ENCODE results near the gene NR1I3.
"Not testable (repeated sequence)": the region's sequence is repeated elsewhere in the genome, so short reads cannot be mapped to it uniquely, and the experiment has no call there.

The NR1I3 gene

DNA sequence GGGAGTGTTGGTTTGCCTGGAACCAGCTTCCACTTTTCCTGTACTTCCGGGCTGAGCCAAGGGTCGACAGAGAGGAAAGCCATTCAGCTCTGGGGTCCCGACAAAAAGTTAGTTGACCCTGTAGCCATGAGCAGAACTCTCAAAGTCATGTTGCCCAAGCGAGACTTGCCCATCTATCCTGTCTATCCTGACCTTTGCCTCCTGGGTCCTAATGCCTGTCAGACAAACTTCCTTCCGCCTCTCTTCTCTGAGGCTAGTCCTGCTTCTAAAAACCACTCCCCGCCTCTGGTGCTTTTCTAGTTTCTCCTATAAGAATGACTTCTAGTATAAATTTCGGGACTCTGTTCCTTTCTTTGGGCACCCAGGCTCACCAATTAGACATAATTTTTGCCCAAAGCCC lies 12.8 kb upstream of the NR1I3 start:
- no peak for DNase-seq (ENCODE audit: low spot score)

DNA sequence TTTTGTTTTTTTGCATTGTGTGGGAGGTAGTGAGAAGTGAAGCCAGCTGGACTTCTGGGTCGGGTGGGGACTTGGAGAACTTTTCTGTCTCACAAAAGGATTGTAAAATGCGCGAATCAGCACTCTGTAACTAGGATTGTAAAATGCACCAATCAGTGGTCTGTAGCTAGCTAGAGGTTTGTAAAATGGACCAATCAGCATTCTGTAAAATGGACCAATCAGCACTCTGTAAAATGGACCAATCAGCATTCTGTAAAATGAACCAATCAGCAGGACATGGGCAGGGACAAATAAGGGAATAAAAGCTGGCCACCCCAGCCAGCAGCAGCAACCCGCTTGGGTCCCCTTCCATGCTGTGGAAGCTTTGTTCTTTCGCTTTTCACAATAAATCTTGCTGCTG lies 12.1 kb upstream of the NR1I3 start:
- not testable (repeated sequence) for DNase-seq (ENCODE audit: low spot score)

DNA sequence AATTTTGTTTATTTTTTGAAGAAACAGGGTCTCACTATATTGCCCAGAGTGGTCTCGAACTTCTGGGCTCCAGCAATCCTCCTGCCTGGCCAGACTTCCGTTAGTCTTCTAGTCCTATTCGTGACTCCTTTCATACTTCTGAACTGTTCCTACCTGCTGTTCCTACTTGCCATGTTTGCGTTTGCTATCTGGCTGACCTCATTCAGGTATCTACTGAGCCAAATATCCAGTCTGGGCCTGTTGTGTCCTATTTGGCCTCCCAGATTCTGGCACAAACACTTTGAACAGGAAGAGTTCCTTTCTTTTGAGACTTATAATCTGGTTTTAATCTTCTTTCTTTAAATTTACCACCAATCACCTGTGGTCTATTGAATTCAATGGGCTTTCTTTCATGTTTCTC lies 6.9 kb upstream of the NR1I3 start:
- DNase-seq (ENCODE audit: low spot score) = no peak

DNA sequence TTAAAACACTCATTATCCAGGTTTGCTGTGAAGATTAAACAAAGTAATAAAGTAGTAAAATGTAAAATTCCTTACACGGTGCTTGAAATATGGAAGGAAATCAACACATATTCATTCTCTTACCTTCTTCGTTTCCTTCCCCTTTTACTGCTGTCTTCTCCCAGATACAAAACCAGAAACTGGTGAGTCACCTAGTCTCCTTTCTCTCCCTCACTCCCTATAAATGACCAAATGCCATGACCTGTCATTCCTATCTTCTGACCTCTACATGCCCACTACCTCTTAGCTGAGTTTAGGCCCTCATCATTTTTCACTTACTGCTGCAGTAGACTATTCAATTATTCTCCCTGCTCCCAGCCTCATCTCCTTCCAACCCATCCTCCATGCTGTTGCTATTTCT lies 4.3 kb upstream of the NR1I3 start:
- no peak for DNase-seq (ENCODE audit: low spot score)

DNA sequence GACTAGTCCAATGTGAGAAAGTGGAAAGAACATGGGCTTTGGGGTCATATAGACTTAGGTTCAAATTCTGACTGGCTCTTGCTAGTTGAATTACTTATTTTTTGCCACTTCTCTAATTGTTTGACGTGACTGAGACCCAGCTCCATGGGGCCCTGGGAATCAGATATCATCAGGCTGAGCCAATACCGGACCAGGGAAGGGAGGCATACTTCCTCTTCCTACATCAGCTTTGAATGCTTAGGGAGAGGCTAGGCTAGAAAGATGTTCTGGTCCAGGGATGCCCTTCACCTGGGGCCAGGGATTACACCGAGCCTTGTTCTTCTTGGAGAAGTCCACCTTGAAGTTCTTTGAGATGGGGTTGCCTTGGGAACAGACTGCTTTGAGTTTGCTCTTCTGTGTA lies 3.7 kb upstream of the NR1I3 start:
- no peak for DNase-seq (ENCODE audit: low spot score)

DNA sequence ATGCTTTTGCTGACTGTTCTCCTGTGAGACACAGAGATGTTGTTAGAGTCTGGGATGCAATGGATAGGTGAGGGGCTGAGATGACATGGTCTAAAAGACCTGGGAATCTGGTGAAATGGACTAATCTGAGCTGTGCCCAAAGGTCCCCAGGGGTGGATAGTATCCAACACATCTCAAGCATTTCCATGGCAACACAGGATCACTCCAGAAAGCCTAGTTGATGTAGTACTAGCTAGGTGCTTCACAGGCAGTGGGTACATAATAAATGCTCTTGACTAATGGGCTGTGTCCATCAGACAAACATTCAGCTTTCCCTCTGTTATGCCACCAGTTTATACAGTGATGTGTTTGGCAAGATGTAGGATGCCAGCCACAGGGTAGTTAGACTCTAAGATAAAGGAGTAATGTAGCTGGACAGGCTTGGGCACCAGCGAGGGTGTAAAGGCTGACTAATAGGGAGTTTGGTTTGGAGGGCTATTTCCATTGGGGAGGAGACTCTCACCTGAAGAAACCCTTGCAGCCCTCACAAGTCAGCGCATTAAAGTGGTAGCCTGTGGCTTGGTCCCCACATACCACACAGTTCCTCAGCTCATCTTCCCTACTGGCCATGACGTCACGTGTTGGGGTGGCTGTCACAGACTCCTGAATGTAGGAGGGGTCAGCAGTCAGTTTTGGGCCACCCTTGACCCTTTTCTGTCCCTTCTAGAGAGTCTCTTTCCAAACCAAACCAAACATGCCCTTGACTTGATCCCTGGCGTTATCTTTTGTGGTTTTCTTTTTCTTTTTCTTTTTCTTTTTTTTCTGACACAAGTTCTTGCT lies 1.8 kb downstream of the NR1I3 start:
- DNase-seq (ENCODE audit: low spot score) = no peak

DNA sequence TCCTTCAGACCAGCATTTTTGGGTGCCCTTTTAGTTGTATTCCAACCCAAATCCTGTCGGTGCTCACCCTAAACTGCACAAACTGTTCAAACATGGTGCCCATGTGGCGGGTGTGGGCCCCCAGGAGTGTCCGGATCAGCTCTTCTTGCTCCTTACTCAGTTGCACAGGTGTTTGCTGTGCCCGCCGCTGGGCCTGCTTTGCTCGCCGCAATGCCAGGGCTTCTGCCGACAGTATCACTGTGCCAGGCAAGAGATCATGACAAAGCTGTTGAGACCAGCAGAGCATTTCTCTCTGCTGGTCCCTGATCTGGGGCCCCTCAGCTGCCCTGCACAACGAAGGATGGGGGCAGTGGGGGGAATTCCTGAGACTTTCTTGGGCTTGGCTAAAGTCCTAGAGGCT lies 4.9 kb downstream of the NR1I3 start:
- DNase-seq (ENCODE audit: low spot score) = no peak

DNA sequence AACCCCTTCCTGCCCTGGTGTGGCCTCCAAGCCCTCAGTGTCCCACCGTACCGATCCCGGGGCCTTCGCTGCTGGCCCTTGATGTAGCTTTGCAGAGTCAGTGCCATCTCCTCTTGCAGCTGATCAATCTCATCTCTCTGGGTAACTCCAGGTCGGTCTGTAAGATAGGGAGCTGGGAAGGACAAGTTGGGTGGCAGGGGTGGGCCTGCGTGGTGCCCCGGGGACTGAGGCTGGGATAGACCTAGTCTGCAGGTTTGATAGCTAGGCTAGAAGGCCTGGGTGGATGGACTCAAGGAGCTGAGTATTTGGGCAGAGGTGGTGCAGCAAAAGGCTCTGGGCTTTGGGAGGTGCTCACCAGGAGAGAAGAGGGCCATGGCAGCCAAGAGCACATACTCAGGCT lies 7.2 kb downstream of the NR1I3 start:
- DNase-seq (ENCODE audit: low spot score) = no peak

DNA sequence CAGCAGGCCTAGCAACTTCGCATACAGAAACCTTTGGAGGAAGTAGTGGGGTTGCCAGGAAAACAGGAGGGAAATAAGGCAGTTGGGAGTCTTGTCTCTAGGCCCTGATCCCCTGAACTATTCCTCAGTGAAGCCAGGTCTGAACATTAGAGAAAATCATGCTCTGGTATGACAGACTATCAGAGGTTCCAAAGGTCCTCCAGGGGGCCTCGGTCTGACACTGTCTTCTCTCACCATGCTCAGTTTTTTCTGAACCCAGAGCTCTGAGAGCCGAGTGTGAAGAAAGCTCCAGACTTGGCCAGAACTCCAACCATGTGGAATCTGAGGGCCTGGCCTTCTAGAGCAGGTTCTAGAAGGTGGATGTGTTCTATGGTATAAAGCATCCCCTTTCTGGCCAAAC lies 8.1 kb downstream of the NR1I3 start:
- DNase-seq (ENCODE audit: low spot score) = no peak

DNA sequence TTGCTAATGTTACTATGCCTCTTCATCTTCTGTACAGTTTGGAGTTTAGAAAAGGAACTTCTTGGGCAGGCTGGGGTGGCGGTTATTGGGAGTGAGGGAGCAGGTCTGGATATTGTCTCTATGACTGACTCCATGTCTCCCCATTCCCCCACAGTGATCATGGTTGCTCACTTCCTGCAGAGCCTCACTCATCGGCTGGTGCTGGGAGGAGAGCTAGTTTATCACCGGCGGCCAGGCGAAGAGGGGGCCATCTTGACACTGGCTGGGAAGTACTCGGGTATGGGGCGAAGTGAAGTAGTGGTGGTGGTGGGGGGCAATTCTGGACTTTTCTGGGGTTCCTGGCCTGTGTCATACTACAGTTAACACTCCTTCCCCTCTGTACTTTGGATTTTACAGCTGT lies 10.0 kb downstream of the NR1I3 start:
- no peak for DNase-seq (ENCODE audit: low spot score)

DNA sequence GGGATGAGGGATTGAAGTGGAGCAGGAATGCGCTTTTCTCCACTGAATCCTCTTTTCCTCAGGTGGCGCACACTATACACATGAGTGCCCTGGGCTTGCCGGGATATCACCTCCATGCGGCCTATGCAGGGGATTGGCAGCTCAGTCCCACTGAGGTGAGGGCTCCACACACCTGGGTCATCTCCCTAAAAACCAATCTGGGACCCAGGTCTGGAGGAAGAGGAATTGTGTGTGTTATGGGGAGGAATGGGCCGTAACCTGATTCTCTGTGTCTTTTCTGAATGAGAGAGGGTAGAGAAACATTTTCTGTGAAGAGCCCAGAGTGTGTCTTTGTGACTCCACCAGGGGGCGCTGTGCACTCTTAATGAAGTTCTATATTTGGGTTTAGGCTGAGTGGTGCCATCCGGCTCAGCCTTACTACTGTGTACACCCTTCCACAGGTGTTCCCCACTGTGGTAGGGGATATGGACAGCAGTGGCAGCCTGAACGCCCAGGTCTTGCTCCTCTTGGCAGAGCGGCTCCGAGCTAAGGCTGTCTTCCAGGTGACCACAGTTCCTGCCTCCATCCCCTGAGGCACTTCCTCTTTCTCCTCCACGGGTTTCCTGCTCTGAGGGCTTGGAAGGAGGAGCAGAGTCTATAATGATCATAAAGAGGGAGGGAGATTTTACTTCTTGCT lies 10.7 kb downstream of the NR1I3 start:
- peak; percentile 88 for DNase-seq (ENCODE audit: low spot score)

DNA sequence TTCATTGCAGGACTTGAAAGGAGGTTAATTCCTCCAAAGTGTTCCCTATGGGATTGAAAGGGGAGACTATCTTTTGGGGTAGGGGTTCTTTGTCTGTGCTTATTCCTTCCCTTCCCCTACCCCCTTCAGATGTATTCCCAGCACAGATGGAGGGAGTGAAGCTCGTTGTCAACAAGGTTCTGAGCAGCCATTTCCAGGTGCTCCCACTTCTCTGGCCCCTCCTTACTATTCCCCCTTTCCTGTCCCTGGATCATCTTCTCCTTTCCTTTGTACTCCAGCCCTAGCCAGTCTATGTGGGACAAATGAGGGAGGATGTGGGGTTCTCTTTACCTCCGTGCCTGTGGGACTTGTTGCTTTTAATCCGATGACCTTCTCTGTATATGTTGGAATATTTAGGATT lies 11.2 kb downstream of the NR1I3 start:
- DNase-seq (ENCODE audit: low spot score) = peak; percentile 56

DNA sequence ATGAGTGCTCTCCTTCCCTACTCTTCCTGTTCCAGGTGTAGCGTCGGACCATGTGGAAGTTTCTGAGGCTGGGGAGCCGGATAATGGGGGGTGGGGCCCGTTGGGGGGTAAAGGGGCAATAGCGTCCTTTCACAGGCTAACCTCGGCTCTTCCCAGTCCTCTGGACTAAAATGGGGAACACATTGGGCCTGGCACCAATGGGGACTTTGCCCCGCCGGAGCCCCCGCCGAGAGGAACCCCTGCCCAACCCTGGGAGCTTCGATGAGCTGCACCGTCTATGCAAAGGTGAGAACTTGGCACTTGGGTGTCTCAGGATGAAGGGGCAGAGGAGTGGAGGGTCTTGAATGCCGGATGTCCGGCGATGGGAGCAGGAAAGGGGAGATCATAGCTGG lies 11.7 kb downstream of the NR1I3 start:
- DNase-seq (ENCODE audit: low spot score) = peak; percentile 40

DNA sequence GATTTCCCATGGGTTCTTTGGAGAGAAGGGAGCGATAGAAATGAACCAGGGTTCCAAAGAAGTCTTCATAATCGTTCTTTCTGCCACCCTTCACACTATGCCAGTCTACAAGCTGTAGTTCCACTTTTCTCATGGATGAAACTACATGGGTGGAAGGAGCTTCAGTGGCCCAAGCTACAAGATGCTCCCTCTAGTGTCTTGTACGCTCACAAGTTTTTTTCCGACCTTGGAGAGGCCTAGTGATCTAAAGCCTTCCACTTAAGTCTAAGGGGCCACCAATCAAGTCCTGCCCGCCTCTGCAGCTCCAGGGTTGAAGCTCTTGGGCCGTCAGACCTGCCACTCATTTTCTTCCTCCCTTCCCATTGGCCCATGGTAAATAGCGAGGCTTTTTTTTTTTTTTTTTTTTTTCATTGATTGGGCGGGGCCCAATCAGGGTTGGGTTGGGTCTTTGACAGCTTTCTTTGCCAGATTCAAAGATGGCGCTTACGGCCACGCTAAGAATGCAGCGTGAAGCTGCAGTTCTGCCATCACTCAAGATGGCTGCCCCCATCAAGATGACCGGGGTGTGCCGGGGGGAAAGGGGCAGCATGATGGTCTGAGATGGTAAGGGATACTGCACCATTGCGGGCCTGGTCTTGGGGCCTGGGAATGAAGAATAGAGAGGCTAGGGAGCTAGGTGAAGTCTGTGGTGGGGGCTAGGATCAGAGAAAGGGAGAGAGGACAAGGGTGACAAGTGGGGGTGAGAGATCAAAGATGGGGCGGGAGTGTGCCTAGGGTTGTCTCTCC lies 12.3 kb downstream of the NR1I3 start, which contains the start of gene TOMM40L:
TOMM40L (plus strand) TSS at position 527 of the 786 bp plus-strand sequence. CDS start 430 bp downstream, outside the sequence.
- peak; percentile 100 for DNase-seq (ENCODE audit: low spot score)

DNA sequence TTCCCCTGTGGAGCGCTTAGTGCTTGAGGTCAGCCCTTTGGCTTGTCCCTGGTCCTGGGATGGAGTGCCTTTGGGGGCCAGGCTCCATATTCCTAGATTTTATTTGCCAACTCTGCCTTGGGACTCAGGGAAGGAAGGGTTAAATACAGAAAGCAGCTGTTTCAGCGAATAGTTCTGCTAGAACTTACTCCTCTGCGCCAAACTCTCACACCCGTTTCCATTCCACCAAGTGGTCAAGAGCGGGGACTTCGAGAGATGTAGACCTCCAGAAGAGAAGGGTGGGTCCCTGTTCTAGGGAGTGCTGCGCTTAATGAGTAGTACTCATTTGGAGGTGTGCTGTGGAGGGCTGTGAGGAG lies 12.8 kb downstream of the NR1I3 start:
- DNase-seq (ENCODE audit: low spot score) = no peak

DNA sequence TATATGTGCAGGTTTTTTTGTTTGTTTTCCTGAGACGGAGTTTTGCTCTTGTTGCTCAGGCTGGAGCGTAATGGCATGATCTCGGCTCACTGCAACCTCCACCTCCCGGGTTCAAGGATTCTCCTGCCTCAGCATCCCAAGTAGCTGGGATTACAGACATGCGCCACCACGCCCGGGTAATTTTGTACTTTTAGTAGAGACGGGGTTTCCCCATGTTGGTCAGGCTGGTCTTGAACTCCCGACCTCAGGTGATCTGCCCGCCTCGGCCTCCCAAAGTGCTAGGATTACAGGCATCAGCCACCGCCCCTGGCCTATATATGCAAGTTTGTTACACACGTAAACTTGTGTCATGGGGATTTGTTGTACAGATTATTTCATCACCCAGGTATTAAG lies 13.3 kb downstream of the NR1I3 start:
- DNase-seq (ENCODE audit: low spot score) = not testable (repeated sequence)

DNA sequence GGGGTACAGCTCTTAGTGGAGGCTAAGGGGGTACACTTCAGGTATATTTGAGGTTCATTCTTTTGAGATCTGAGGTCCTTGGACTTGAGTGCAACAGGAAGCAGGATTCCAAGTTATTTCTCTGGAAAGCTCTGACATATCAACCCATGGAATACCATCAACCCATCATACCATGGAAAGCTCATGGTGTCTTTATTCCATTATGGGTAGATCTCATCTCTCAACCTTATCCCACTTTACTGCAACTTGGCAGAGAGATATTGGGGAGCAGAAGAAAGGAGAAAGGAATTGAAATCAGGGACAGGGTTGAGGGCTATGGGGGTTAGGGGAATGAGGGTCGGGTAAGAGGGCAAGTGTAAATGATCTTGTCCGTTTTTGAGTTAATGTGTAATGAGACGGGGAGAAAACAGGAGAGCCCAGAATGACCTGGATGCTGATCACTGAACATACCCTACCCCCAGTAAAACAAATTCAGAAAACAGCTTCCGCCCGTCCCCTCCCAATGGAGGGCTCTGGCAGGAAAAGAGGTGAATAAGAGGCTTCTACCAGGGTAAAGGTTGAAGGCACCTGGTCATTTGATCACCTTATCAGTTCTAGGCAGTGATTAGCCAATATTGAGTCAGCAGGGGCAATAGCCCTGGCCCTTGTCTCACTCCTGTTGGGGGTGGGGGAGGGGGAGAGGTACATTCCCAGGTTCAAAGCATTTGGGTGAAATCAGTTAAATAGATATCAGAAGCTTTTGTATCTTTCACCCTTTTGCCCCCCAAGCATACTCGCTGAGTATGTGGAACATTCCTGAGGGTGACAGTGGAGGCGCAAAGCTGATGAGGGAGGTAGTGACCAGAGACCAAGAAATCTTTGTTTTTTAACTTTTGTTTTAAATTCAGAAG lies 14.0 kb downstream of the NR1I3 start:
- no peak for DNase-seq (ENCODE audit: low spot score)

DNA sequence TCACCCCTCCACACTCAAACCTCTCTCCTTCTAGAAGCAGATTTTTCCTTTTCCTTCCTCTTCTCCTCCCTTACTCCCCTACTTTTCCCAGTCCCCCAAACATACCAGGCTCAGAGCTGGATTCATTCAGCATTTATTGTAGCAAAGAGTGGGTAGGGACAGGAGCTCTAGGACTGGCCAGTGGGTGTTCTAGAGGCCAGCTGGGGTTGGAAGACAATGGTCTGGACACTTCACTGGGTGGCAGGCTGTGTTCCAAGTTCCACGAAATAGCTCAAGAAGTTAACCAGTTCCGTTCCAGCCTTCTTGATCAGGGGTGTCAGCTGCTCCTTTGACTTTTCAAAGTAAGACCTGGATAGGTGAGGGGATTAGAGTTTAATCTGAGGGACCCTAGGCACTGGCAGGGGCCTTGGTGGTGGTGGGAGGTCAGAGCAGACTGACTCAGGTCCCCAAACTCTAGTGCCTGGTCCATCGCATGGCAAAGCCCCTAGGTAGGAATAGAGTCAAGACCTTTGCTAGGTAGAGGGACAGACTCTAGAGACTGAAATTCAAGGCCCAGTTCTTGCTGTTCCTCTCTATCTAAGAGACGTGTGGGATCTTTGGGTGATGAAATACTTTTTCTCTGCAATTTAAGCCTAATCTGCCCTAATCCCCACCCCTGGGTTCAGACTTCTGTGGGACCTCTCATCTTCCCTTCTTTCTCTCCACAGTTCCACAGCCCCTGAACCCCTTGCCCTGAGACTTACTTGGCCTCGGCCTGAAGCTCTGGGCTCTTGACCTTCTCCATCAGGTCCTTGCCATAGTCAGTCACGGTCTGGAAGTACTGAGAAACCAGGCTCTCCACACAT lies 15.6 kb downstream of the NR1I3 start:
- no peak for DNase-seq (ENCODE audit: low spot score)

DNA sequence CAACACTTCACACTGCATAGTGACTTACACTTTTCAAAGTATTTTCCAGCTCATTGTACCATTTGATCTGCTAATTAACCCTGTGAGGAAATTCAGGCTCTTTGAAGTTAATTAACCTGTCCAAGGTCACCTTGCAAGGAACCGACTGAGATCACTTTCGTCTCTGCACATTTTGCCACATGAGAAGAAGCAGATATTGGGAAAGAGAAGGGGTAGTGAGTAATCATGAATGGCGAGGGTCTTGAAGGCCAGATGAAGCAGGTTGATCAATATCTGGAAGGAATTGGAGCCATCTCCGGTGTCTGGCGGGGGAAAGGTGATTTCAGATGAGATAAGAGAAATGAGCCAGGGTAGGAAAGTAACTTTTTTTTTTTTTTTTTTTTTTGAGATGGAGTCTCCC lies 18.0 kb downstream of the NR1I3 start:
- no peak for DNase-seq (ENCODE audit: low spot score)

DNA sequence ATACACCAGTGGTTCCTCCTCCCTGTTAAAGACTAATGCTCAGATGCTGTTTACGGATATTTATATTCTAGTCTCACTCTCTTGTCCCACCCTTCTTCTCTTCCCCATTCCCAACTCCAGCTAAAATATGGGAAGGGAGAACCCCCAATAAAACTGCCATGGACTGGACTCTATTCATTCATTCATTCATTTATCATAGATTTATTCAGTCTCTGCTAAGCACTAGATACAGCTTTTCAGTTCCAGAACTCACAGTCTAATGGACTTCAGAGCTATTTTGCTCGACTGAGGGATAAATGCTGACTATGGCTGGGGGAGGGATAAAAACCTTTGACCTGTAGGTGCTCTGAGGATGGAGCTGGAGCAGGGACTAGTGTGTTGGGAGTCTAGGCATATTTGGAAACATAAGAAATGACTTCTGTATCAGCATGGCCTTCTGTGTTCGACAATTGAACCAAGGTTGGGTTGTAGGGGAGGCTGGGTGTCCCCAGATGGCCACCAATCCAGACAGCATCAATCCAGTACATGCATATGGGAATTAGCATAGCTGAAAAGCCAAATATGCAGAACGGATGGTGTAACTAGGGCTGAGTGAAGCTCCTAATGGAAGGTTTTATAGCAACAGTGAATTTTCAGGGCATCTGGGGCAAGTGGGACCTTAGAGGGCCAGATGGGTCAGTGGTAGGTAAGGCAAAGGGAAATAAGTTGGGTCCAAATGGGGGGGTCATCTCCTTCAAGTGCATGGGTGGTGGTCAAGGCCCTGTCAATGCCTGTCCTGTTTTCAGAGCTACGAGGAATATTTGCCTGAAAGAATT lies 18.7 kb downstream of the NR1I3 start:
- no peak for DNase-seq (ENCODE audit: low spot score)

Data from RKO (cell line).